ENCODE results near the gene ASB5. TPM values are rescaled to one million over a fixed set of nuclear protein-coding genes. Genes with fewer than 3 reads are reported as not detected.

ASB5 gene
- total RNA-seq, 1 donor from 2014 or later: not detected

GRCh38 chr4:176189891-176190795 lies 78.9 kb downstream of the ASB5 start:
- no peaks in the 10 kb centered on the region for H3K9me3 Mint-ChIP-seq
- H3K36me3 Mint-ChIP-seq (ENCODE audit: low read depth): no peaks in the 10 kb centered on the region
- H3K27ac Mint-ChIP-seq: no peak overlapping the region
- intact Hi-C loops (cut with micrococcal nuclease): loop anchor here (5.0 to 10.0 kb wide), 3 partner anchors 305 to 1255 kb away; partner anchors contain the start of gene AGA
- no peak overlapping the region for H3K4me3 Mint-ChIP-seq
- peaks cover 24% of the 10 kb centered on the region for H3K27me3 Mint-ChIP-seq
- H3K4me1 Mint-ChIP-seq: peaks cover 8% of the 10 kb centered on the region
- no peak for DNase-seq

GRCh38 chr4:176188654-176189053 lies 80.4 kb downstream of the ASB5 start:
- DNase-seq: no peak
- Mint-ChIP-seq H3K4me3 (no peak overlapping the region), H3K4me1 (peaks cover under 1% of the 10 kb centered on the region), H3K27ac (no peak overlapping the region), H3K9me3 (no peaks in the 10 kb centered on the region), H3K36me3 (ENCODE audit: low read depth) (no peaks in the 10 kb centered on the region), H3K27me3 (peaks cover 28% of the 10 kb centered on the region)
- intact Hi-C loops (cut with micrococcal nuclease): no loop called here

- no peaks in the 10 kb centered on the region for H3K36me3 Mint-ChIP-seq (ENCODE audit: low read depth)
Measured at GRCh38 chr4:176187624-176188023, 81.4 kb downstream of the ASB5 start.

GRCh38 chr4:176186671-176187395 lies 82.2 kb downstream of the ASB5 start:
- no peak for DNase-seq
- Mint-ChIP-seq H3K27me3 (peaks cover 22% of the 10 kb centered on the region), H3K36me3 (ENCODE audit: low read depth) (no peaks in the 10 kb centered on the region), H3K4me1 (no peaks in the 10 kb centered on the region), H3K9me3 (no peaks in the 10 kb centered on the region), H3K4me3 (no peak overlapping the region), H3K27ac (no peak overlapping the region)
- intact Hi-C loops (cut with micrococcal nuclease): loop anchor here (1.0 kb wide), 1 partner anchor 7 kb away; no protein-coding TSS in a partner anchor

More at GRCh38 chr4:176187624-176188023, 81.4 kb downstream of the ASB5 start:
- DNase-seq: no peak
- intact Hi-C loops (cut with micrococcal nuclease): no loop called here
- H3K9me3 Mint-ChIP-seq: no peaks in the 10 kb centered on the region
- H3K4me1 Mint-ChIP-seq: no peaks in the 10 kb centered on the region
- no peak overlapping the region for H3K27ac Mint-ChIP-seq
- H3K4me3 Mint-ChIP-seq: no peak overlapping the region
- H3K27me3 Mint-ChIP-seq: peaks cover 27% of the 10 kb centered on the region

- intact Hi-C loops (cut with micrococcal nuclease): loop anchor here (1.0 kb wide), 1 partner anchor 8 kb away; no protein-coding TSS in a partner anchor
- H3K27ac Mint-ChIP-seq: no peak overlapping the region
- H3K36me3 Mint-ChIP-seq (ENCODE audit: low read depth): no peaks in the 10 kb centered on the region
- H3K27me3 Mint-ChIP-seq: peaks cover 14% of the 10 kb centered on the region
- no peak overlapping the region for H3K4me3 Mint-ChIP-seq
- no peak for DNase-seq
- no peaks in the 10 kb centered on the region for H3K9me3 Mint-ChIP-seq
- no peaks in the 10 kb centered on the region for H3K4me1 Mint-ChIP-seq
Measured at GRCh38 chr4:176186067-176186466, 83.0 kb downstream of the ASB5 start.

- DNase-seq: no peak
- intact Hi-C loops (cut with micrococcal nuclease): no loop called here
- Mint-ChIP-seq H3K27me3 (peaks cover 13% of the 10 kb centered on the region), H3K9me3 (no peaks in the 10 kb centered on the region), H3K27ac (no peak overlapping the region), H3K36me3 (ENCODE audit: low read depth) (no peaks in the 10 kb centered on the region), H3K4me1 (no peaks in the 10 kb centered on the region), H3K4me3 (no peak overlapping the region)
Measured at GRCh38 chr4:176185051-176185450, 84.0 kb downstream of the ASB5 start.

Other genes with a start within 250 kb of the ASB5 start
- gene WDR17, start 203.4 kb downstream of the ASB5 start, total RNA-seq: 1.7 and 2.1 TPM in 2 replicates
- gene SPATA4, start 73.6 kb downstream of the ASB5 start, total RNA-seq: 0.12 TPM in 1 of 2 replicates, not detected in the other
- 186 and 200 TPM in 2 replicates for gene SPCS3, start 50.7 kb upstream of the ASB5 start, total RNA-seq

Data from activated CD4-positive, alpha-beta T cell treated with anti-CD3 and anti-CD28 coated beads, Interleukin-2, amount 10 ng/mL, durations not matched to agents 24 days and 14 days (primary cell).